Measurements from ENCODE around the gene TTC39B. TPM values are rescaled to one million over a fixed set of nuclear protein-coding genes. Genes with fewer than 3 reads are reported as not detected.

The TTC39B gene
- total RNA-seq, 4 donors from 2014 or later, result 3.4 to 11.2 (median 4.3) TPM

DNA sequence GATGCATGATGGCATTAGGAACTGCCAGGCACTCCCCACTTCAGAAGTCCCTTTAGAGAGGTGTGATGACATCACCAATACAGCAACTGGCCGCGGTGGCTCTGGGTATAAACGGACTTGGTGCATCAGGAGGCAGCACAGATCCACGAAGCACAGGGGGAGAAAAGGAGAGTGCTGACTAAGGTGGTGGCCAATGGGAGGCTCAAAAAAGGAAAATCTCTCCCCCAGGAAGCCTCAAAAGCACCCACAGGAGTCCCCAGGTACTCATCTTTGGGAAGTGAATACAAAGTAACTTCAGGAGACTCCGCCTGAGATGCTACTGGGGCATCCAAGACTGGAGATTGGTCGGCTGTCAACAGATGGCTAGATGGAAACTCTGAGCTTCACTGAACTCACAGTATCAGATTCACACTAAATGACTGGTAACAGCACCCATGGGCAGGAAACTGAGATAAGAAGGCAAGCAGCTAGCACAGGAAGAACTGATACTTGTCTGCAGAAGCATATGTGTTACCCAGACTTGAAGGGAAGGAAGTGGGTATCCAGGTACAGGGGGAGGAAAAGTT is 7.6 kb downstream of the TTC39B start:
- TF ChIP-seq, protein P1, sequence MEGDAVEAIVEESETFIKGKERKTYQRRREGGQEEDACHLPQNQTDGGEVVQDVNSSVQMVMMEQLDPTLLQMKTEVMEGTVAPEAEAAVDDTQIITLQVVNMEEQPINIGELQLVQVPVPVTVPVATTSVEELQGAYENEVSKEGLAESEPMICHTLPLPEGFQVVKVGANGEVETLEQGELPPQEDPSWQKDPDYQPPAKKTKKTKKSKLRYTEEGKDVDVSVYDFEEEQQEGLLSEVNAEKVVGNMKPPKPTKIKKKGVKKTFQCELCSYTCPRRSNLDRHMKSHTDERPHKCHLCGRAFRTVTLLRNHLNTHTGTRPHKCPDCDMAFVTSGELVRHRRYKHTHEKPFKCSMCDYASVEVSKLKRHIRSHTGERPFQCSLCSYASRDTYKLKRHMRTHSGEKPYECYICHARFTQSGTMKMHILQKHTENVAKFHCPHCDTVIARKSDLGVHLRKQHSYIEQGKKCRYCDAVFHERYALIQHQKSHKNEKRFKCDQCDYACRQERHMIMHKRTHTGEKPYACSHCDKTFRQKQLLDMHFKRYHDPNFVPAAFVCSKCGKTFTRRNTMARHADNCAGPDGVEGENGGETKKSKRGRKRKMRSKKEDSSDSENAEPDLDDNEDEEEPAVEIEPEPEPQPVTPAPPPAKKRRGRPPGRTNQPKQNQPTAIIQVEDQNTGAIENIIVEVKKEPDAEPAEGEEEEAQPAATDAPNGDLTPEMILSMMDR (IDR thresholded peaks at IDR 0.05; ENCODE audit: low read depth), result no peak

DNA sequence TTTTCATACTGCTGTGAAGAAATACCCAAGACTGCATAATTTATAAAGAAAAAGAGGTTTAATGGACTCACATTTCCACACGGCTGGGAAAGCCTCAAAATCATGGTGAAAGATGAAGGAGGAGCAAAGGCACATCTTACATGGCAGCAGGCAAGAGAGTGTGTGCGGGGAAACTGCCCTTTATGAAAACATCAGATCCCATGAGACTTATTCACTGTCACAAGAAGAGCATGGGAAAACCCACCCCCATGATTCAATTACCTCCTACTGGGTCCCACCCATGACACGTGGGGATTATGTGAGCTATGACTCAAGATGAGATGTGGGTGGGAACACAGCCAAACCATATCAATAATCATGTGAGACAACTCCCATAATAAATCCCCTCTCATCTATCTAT is 8.7 kb downstream of the TTC39B start:
- TF ChIP-seq, protein P1 (IDR thresholded peaks at IDR 0.05; ENCODE audit: low read depth), result no peak

DNA sequence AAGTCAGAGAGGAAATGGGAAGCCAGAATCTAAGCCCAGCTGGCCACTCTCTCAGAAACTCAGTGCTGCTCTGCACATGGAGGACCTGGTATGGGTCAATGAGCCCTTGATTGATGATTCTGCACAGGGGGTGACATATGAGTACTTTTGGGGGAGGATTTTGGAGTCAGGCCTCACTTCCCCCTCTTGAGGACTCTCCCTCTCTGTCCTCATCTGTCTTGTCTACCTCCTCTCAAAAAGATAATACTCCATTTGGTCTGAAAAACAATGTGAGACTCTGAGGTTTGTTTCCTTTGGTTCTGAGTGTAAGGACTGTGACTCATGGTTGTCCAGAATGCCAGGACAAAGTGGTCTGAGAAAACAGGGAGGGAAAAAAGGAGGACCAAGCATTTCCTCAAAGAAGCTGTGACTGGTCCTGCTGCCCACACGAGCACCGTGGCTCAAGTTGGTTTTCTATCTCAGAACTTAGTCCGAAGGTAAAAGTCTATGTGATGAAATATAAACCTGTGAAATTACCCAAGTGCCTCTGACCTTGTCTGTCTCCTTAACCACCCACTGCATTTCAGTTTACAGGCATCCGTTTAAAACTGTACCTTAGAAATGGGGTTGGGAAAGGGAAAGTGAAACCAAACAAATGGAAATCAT is 11.1 kb downstream of the TTC39B start:
- TF ChIP-seq, protein P1 (IDR thresholded peaks at IDR 0.05; ENCODE audit: low read depth), result no peak

DNA sequence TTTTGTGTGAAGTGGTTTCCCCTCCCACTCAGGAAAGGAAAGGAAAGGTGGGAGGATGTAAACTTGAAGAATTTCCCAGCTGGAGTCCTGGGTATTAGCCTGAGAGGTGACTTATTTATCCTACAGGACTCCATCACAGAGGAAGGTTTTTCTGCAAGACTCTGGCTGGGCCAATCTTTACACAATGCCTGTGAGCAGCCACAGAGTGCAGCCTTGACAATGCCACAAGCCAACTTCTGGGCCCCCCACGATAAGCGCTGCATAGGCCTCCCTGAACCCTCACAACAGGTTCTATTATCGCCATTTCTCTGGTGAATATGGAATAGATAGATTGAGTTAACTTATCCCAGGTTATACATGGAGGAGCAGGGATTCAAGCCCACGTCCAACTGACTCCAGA is 12.4 kb downstream of the TTC39B start:
- TF ChIP-seq, protein P1 (IDR thresholded peaks at IDR 0.05; ENCODE audit: low read depth), result no peak

DNA sequence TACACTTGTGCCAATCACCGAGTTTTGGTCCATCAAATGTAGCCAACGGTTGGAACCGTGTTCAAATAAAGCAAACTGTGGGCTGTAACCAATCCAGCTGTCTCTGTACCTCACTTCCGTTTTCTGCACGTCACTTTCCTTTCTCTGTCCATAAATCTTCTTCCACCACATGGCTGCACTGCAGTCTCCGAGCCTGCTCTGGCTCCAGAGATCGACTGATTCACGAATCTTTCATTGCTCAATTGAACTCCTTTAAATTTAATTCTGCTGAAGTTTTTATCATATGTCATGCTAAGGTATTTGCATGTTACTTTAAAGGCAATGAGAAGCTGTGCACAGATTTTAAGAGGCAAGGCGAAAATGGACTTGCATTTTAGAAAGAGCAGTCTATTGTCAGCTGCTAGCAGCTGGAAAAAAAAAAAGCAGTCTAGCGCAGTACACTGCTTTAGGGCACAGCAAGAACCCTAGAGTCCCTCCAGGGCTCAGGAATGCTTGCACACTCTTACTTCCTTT is 13.2 kb downstream of the TTC39B start:
- TF ChIP-seq, protein P1 (IDR thresholded peaks at IDR 0.05; ENCODE audit: low read depth), result no peak

DNA sequence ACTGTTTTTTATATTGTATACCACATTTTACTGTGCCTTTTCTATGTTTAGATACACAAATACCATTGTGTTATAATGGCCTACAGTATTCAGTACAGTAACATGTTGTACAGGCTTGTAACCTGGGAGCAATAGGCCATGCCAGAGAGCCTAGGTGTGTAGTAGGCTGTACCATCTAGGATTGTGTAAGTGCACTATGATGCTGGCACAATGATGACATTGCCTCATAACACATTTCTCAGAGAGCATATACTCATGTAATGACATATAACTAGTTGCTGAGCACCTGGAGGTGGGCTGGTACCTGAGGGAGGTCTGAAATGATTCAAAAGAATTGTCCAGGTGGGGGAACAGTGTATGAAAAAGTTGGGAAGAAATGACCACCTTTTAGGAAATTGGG is 13.9 kb downstream of the TTC39B start:
- TF ChIP-seq, protein P1 (IDR thresholded peaks at IDR 0.05; ENCODE audit: low read depth), result no peak

DNA sequence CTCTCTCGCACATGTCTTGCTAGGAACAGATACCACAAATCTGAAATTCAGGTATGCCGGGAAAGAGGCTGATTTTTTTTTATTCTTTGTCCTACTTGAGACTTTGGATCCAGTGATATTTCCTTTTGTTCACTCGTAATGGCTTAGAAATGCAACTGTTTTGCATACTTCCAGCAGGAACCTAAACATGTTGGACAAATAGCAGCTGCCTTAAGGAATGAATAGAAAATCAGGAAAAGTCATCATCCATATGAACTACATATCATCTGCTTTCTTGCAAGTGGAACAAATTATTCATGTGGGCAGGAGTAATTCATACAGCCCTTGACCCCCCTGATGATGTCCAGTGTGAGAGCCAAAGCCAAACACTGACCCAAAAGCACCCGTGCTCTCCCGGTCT is 17.4 kb downstream of the TTC39B start:
- TF ChIP-seq, protein P1 (IDR thresholded peaks at IDR 0.05; ENCODE audit: low read depth), result no peak

Data from subcutaneous adipose tissue (tissue), 4 donors.